Mesenchymal stem cell (in vitro differentiated cells and primary cell): ENCODE measurements around the gene ACAD10.
A peak's percentile ranks its signal among the peaks of the same experiment; 100 is the strongest.

Experiments
- DNase-seq: peaks from one replicate; pipeline ENCODE4 v3.0.0-alpha.2; 2013
- H2AFZ ChIP-seq: one replicate; pipeline ENCODE4 v1.6.1; 2013; ENCODE audit warnings: low read depth, mild to moderate bottlenecking, control low read depth, inconsistent platforms, low read length, moderate library complexity
- H2AK5ac ChIP-seq: 2 replicates; pipeline ENCODE4 v1.6.1; 2013; ENCODE audit warnings: low read length, moderate library complexity, mild to moderate bottlenecking, inconsistent platforms; ENCODE audit not compliant: severe bottlenecking
- H2BK120ac ChIP-seq: one replicate; pipeline ENCODE4 v1.6.1; 2013; ENCODE audit warnings: low read depth, mild to moderate bottlenecking, inconsistent platforms, low read length, moderate library complexity
- H2BK12ac ChIP-seq, 2 experiments: one replicate each; pipeline ENCODE4 v1.6.1; 2013; ENCODE audit warnings: inconsistent platforms in 2 of 2, low read length in 2 of 2, mild to moderate bottlenecking in 2 of 2, moderate library complexity in 2 of 2, control low read depth in 1 of 2
- H2BK15ac ChIP-seq: one replicate; pipeline ENCODE4 v1.6.1; 2013; ENCODE audit warnings: mild to moderate bottlenecking, low read depth, inconsistent platforms; ENCODE audit not compliant: poor library complexity, severe bottlenecking
- H2BK5ac ChIP-seq: 2 replicates; pipeline ENCODE4 v1.6.1; 2013; ENCODE audit warnings: low read depth, mild to moderate bottlenecking, low read length, control low read depth, inconsistent platforms; ENCODE audit not compliant: poor library complexity, severe bottlenecking
- H3K14ac ChIP-seq, 2 experiments: one replicate each; pipeline ENCODE4 v1.6.1; 2013; ENCODE audit warnings: inconsistent platforms in 2 of 2, low read length in 2 of 2, control low read depth in 1 of 2, mild to moderate bottlenecking in 1 of 2, moderate library complexity in 1 of 2
- H3K18ac ChIP-seq, 2 experiments: one replicate each; pipeline ENCODE4 v1.6.1; 2013; ENCODE audit warnings: inconsistent platforms in 2 of 2, low read length in 2 of 2, control low read depth in 1 of 2, low read depth in 1 of 2, mild to moderate bottlenecking in 1 of 2
- H3K23ac ChIP-seq, 2 experiments: one replicate each; pipeline ENCODE4 v1.6.1; 2013; ENCODE audit warnings: inconsistent platforms in 2 of 2, low read length in 2 of 2, mild to moderate bottlenecking in 2 of 2, moderate library complexity in 2 of 2, control low read depth in 1 of 2
- H3K27ac ChIP-seq: 2 replicates; pipeline ENCODE4 v1.5.1; 2013; ENCODE audit warnings: mild to moderate bottlenecking, moderate library complexity, low read length, control low read depth, inconsistent platforms; ENCODE audit not compliant: poor library complexity, severe bottlenecking
- H3K27me3 ChIP-seq, 2 experiments: 2 replicates each; pipeline versions ENCODE4 v1.6.1 to v1.7.0; 2013; ENCODE audit warnings: low read length in 2 of 2, mild to moderate bottlenecking in 2 of 2, moderate library complexity in 2 of 2, control low read depth in 1 of 2, inconsistent platforms in 1 of 2; ENCODE audit not compliant: control insufficient read depth in 1 of 2, insufficient read depth in 1 of 2
- H3K36me3 ChIP-seq, 2 experiments: 2 replicates each; pipeline versions ENCODE4 v1.6.1 to v1.7.0; 2013; ENCODE audit warnings: low read length in 2 of 2, control low read depth in 1 of 2, inconsistent platforms in 1 of 2, low read depth in 1 of 2, mild to moderate bottlenecking in 1 of 2; ENCODE audit not compliant: insufficient read depth in 2 of 2, control insufficient read depth in 1 of 2
- H3K4ac ChIP-seq, 2 experiments: one replicate each; pipeline ENCODE4 v1.6.1; 2013; ENCODE audit warnings: inconsistent platforms in 2 of 2, low read length in 2 of 2, mild to moderate bottlenecking in 2 of 2, moderate library complexity in 2 of 2, control low read depth in 1 of 2, low read depth in 1 of 2
- H3K4me1 ChIP-seq: 2 replicates; pipeline ENCODE4 v1.6.1; 2013; ENCODE audit warnings: low read depth, low read length, control low read depth; ENCODE audit not compliant: control insufficient read depth, insufficient read depth
- H3K4me2 ChIP-seq: 2 replicates; pipeline ENCODE4 v1.6.1; 2013; ENCODE audit warnings: low read length, mild to moderate bottlenecking, inconsistent platforms; ENCODE audit not compliant: poor library complexity, severe bottlenecking
- H3K4me3 ChIP-seq, 2 experiments: 2 replicates each; pipeline versions ENCODE4 v1.5.1 to v1.7.0; 2013; ENCODE audit warnings: low read length in 2 of 2, mild to moderate bottlenecking in 2 of 2, control low read depth in 1 of 2, low read depth in 1 of 2; ENCODE audit not compliant: insufficient read depth in 1 of 2
- H3K79me1 ChIP-seq: replicated peaks from 2 replicates; pipeline ENCODE4 v1.6.1; 2013; ENCODE audit warnings: mild to moderate bottlenecking, control low read depth, low read length, inconsistent platforms; ENCODE audit not compliant: poor library complexity, severe bottlenecking
- H3K9ac ChIP-seq: 2 replicates; pipeline ENCODE4 v1.7.0; 2013; ENCODE audit warnings: mild to moderate bottlenecking, low read length, moderate library complexity
- H3K9me3 ChIP-seq: 2 replicates; pipeline ENCODE4 v1.7.0; 2013; ENCODE audit warnings: mild to moderate bottlenecking, low read length; ENCODE audit not compliant: control insufficient read depth
- H4K8ac ChIP-seq: one replicate; pipeline ENCODE4 v1.6.1; 2013; ENCODE audit warnings: inconsistent platforms, mild to moderate bottlenecking, low read length, moderate library complexity
- H4K91ac ChIP-seq: one replicate; pipeline ENCODE4 v1.6.1; 2013; ENCODE audit warnings: mild to moderate bottlenecking, low read length, inconsistent platforms
- WGBS: methylation state at CpG from one replicate; pipeline ENCODE4 v1.1.7; 2013; ENCODE audit warnings: mixed read lengths; 5-methylcytosine and 5-hydroxymethylcytosine counted together

The ACAD10 gene

GRCh38 chr12:111687255-111687654 lies 1.4 kb downstream of the ACAD10 start:
- Histone ChIP-seq H3K9me3 (no peaks in the 10 kb centered on the region), H3K4me1 (peaks cover 7% of the 10 kb centered on the region), H3K18ac (no peak overlapping the region), H3K4me3 (peak overlapping the region in 1 of 2 experiments; percentile 98), H3K23ac (no peak overlapping the region), H3K36me3 (peaks cover 3 to 8% of the 10 kb centered on the region in 2 experiments), H2AFZ (no peak overlapping the region), H3K9ac (peak overlapping the region; percentile 96), H3K4ac (no peak overlapping the region), H2BK5ac (no peak overlapping the region), H2BK15ac (no peak overlapping the region), H4K91ac (no peak overlapping the region), H3K27me3 (no peaks in the 10 kb centered on the region), H2AK5ac (no peak overlapping the region), H4K8ac (no peak overlapping the region), H3K4me2 (no peak overlapping the region), H3K14ac (no peak overlapping the region), H2BK120ac (no peak overlapping the region), H3K79me1 (peaks cover 24% of the 10 kb centered on the region), H2BK12ac (no peak overlapping the region), H3K27ac (no peak overlapping the region)
- DNase-seq = no peak
- 60% methylated on average over 1 of the region's 2 CpGs for WGBS

GRCh38 chr12:111687952-111688351 lies 2.1 kb downstream of the ACAD10 start:
- Histone ChIP-seq H2AK5ac (no peak overlapping the region), H3K14ac (no peak overlapping the region)
- 98% methylated on average over 10 of the region's 10 CpGs for WGBS

GRCh38 chr12:111691262-111691661 lies 5.4 kb downstream of the ACAD10 start:
- Histone ChIP-seq H4K8ac (no peak overlapping the region), H4K91ac (no peak overlapping the region)
- 96% methylated on average over 3 of the region's 3 CpGs for WGBS

More at GRCh38 chr12:111687952-111688351, 2.1 kb downstream of the ACAD10 start:
- no peak overlapping the region for H4K8ac ChIP-seq
- H2BK5ac ChIP-seq = no peak overlapping the region
- peaks cover 24% of the 10 kb centered on the region for H3K79me1 ChIP-seq
- no peak overlapping the region for H3K27ac ChIP-seq
- H3K18ac ChIP-seq = no peak overlapping the region
- H3K23ac ChIP-seq = no peak overlapping the region
- no peaks in the 10 kb centered on the region for H3K27me3 ChIP-seq
- H3K36me3 ChIP-seq = peaks cover 5 to 6% of the 10 kb centered on the region in 2 experiments
- no peak overlapping the region for H3K4me2 ChIP-seq
- DNase-seq = no peak
- H3K9ac ChIP-seq = no peak overlapping the region
- no peak overlapping the region for H2AFZ ChIP-seq
- H3K4me1 ChIP-seq = peaks cover 9% of the 10 kb centered on the region
- H2BK12ac ChIP-seq = no peak overlapping the region
- no peak overlapping the region for H4K91ac ChIP-seq
- no peak overlapping the region for H2BK120ac ChIP-seq
- H2BK15ac ChIP-seq = no peak overlapping the region
- no peak overlapping the region for H3K4ac ChIP-seq
- no peak overlapping the region for H3K4me3 ChIP-seq
- no peaks in the 10 kb centered on the region for H3K9me3 ChIP-seq

GRCh38 chr12:111692575-111693210 lies 6.8 kb downstream of the ACAD10 start:
- Histone ChIP-seq H2AK5ac (no peak overlapping the region), H3K9me3 (no peaks in the 10 kb centered on the region), H4K91ac (no peak overlapping the region), H2BK5ac (no peak overlapping the region), H2BK12ac (no peak overlapping the region), H2BK15ac (no peak overlapping the region), H3K27me3 (no peaks in the 10 kb centered on the region), H2BK120ac (no peak overlapping the region), H3K4me1 (peaks cover 1% of the 10 kb centered on the region), H3K79me1 (peaks cover 14% of the 10 kb centered on the region), H3K9ac (no peak overlapping the region), H3K36me3 (peaks cover 22 to 42% of the 10 kb centered on the region in 2 experiments), H3K14ac (no peak overlapping the region), H3K18ac (no peak overlapping the region), H4K8ac (no peak overlapping the region), H3K23ac (no peak overlapping the region), H3K4ac (no peak overlapping the region), H3K27ac (no peak overlapping the region), H2AFZ (no peak overlapping the region), H3K4me3 (no peak overlapping the region), H3K4me2 (no peak overlapping the region)
- WGBS = 86% methylated on average over 15 of the region's 15 CpGs
- DNase-seq = peak; percentile 17

More at GRCh38 chr12:111691262-111691661, 5.4 kb downstream of the ACAD10 start:
- H3K14ac ChIP-seq = no peak overlapping the region
- DNase-seq = no peak
- no peak overlapping the region for H3K4me3 ChIP-seq
- no peak overlapping the region for H3K4me2 ChIP-seq
- H3K18ac ChIP-seq = no peak overlapping the region
- no peaks in the 10 kb centered on the region for H3K9me3 ChIP-seq
- no peak overlapping the region for H2BK120ac ChIP-seq
- no peak overlapping the region for H3K27ac ChIP-seq
- no peak overlapping the region for H3K9ac ChIP-seq
- H2AK5ac ChIP-seq = no peak overlapping the region
- H2BK5ac ChIP-seq = no peak overlapping the region
- H3K27me3 ChIP-seq = no peaks in the 10 kb centered on the region
- H2BK12ac ChIP-seq = no peak overlapping the region
- no peak overlapping the region for H3K4ac ChIP-seq
- no peak overlapping the region for H2AFZ ChIP-seq
- H3K79me1 ChIP-seq = peaks cover 18% of the 10 kb centered on the region
- H3K36me3 ChIP-seq = peaks cover 17 to 37% of the 10 kb centered on the region in 2 experiments
- H3K23ac ChIP-seq = no peak overlapping the region
- no peak overlapping the region for H2BK15ac ChIP-seq
- H3K4me1 ChIP-seq = peaks cover 6% of the 10 kb centered on the region
